NCI-H146 treated with DMSO at 0.1 percent for 48 hours (cell line): ENCODE measurements around the gene TDRD9.

Experiments
- DNase-seq: peaks from one replicate; lab custom pipeline; 2025; ENCODE audit not compliant: unreplicated experiment; lab: John Stamatoyannopoulos, UW

The TDRD9 gene

DNA sequence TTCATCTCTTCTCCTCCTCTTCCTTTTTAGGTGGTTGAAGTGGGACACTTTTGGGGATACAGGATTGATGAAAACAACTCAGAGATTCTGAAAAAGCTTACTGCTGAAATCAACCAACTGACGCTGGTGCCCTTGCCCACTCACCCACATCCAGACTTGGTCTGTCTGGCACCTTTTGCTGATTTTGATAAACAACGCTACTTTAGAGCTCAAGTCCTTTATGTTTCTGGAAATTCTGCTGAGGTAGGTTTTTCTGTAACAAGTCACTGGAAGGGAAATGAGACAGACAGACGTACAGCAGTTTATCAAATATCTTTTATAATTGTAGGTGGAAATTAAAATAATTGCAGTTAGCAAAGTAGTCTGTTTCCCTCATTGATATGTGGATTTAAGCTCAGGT, 97.3 kb downstream of the TDRD9 start:
- DNase-seq = no peak

DNA sequence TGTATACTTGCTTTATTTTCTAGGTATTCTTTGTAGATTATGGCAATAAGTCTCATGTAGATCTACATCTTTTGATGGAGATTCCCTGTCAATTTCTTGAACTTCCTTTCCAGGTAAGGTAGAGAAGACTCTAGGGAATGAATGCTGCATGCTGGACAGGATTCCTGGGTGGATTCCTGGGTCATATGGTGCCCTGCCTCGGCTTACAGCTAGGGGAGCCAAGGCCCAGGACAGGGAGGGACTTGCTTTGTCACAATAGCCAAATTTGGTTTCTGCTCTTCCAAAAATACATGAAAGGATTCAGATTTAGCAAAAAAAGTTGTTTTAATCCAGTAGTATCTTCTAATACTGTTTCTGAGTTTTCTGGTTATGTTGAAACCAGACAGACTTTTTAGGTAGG, 97.8 kb downstream of the TDRD9 start:
- DNase-seq = no peak

DNA sequence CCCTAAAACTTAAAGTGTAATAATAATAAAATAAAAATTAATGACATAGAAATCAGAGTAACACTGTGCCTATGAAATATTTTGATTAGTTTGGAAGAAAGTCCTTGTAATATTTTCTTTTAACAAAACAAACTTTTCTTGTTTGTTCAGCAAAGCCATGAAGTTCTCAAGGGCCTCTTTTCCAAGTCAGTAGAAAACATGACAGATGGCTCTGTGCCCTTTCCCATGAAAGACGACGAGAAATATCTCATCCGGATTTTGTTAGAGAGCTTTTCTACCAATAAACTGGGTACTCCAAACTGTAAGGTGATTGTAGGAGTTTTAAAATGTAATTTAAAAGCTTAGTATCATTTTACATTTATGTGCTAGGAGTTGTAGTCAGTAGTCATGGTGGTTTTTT, 102.7 kb downstream of the TDRD9 start:
- DNase-seq = no peak

DNA sequence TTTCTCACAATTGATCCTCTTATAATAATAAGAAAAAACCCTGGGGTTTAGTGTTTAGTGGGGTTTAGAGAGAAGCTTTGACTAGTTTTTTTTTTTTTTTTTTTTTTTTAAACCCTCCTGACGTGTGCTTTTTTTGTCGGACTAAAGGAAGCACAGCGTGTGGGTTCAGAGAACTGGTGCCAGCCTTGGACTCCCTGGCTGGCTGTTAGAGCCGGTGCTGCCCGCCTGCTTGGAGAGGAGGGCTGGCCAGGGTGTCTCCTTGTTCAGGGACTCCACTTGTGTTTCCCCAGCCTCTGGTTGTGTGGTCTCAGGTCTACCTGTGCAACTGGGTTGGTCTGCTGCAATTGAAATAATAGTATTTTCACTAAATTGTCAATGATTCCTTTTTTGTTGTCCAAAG, 103.1 kb downstream of the TDRD9 start:
- DNase-seq = no peak

DNA sequence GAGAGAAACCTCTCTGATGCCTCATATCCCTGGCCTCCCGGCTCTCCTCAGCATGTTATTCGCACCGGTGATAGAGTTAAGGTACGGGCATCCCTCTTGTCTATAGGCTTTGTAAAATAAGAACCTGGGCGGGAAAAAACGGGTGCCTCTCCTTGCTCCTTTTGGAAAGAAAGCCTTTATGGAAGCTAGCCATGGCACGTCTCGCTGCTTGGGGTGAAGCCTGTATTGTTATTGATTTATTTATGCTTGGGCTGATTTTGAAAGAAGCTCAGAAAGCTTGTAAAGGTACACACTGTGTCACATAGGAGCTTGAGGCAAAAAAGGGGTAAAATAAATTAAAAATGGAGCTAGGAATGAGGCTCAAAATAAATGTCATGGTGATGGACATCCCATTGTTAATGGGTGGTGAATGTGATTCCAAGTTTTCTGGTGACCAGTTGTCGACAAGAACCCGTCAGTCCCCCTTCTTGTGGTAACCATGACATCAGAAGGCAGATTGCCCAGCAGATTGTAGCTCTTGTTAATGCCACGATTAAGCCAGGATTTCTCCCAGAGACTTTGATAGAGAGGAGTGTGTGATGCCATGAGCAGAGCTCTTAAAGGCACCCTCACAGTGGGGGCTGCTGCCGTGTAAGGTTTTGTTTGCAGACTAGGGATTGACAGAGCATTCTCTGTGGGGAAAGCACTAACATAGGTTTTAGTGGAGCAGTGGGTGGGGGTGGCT, 106.9 kb downstream of the TDRD9 start:
- no peak for DNase-seq

DNA sequence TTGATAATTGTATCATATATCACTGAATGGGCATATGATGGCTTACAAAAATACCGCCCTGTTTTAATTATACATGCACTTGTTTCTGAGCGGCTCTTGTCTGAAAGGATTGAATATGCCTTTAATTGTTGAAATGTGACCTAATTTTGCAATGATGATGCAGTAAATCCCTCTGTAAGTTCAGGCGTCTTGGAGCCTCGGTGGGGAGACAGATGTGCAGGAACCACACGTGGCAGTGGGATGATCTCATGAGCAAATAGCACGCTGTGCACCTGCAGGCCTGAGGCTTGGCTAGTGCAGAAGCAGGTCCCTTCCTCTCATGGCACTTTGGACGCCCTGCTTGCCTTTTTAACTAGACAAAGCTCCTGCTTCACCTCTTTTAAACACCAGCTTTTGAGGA, 108.0 kb downstream of the TDRD9 start:
- no peak for DNase-seq

DNA sequence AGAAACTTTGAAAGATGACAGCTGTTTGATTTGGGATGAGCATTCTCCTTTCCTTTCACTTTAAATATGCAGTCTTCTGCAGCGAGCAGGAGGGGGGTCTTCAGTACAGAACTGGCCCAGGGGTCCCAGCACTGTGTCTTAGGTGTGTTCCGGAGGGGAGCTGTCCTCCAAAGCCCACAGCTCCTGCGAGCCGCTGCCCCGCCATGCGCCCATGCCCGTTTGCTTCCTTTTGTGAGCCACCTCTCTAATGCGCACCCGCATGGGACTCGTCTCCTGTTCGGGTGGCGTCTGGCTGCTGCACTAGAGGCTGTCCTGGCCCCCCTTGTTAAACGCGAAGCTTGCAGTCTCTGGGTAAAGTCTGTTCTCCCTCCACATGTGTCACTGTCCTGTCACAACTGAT, 108.8 kb downstream of the TDRD9 start:
- no peak for DNase-seq

DNA sequence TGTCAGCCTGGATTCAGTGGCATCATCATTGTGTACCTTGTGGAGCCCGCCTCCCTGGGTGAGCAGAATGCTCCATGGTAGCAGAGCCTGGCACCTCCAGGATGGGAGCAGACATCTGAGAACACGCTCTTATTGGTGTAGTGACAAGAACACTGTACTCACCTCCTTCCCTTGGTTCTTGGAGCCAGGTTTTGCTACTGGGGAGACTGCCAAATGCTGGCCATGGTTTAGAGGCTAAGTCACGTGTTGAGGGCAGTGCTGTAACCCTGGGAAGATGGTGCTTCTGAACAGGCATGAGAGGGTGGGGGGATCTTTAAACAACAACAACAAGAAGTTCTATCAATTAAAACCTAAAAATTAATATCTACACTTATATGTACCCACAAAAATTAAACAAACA, 109.6 kb downstream of the TDRD9 start:
- DNase-seq = no peak

DNA sequence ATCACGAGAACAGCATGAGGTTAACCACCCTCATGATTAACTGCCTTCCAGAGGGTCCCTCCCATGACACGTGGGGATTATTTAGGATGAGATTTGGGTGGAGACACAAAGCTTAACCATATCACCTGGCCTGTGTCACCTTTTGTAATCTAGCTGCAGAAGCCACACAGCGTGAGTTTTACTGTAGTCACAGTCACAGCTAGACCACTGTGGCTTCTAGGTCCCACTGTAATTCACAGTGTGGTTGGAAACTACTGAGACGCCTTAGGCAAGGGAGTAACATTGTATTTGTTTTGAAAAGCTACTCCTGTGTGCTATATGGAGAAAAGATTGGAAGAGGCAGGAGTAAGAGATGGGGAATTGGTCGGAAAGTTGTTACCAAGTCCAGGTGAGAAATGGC, 111.0 kb downstream of the TDRD9 start:
- no peak for DNase-seq

DNA sequence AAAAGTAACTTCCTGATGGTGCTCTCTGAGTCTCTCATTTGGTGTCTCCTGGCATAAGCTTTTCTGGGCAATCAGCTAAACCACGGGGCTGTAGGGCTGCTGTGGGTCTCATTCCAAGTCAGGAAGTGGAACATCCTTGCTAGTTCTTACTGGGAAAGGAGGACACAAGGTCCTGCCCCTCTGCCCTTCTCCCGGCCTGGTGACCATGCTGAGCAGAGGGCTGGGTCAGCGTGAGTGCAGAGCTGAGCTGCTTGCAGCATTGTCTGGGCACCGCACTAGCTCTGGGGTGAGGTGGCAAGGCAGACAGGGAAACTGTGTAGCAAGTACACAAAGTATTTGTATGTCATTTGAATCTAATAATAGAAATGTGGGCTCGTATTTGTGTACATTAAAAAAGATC, 112.3 kb downstream of the TDRD9 start:
- no peak for DNase-seq

DNA sequence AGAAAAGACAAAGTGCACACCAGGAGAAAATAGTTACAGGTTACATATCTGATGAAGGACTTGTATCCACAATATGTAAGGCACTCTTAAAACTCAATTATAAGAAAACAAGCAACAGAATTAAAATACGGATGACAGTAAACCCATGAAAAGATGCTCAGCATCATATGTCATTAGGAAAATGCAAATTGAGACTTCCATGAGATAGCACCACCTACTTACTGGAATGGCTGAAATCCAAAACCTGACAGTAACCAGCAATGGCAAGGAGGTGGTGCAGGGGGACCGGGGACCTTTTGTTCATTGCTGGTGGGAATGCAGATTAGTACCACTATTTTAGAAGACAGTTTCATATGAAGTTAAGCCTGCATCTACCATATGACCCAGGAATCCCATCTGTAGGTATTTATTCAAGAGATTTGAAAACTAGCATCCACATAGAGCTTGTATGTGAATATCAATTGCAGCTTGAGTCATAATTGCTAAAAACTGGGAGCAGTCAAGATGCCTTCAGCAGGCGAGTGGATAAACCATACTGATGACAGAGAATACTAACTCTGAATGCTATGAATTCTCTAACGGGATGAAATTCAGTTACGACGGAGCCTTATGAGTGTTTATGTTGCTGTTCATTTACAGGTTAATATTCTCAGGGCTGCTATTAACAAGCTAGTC, 113.3 kb downstream of the TDRD9 start:
- no peak for DNase-seq

DNA sequence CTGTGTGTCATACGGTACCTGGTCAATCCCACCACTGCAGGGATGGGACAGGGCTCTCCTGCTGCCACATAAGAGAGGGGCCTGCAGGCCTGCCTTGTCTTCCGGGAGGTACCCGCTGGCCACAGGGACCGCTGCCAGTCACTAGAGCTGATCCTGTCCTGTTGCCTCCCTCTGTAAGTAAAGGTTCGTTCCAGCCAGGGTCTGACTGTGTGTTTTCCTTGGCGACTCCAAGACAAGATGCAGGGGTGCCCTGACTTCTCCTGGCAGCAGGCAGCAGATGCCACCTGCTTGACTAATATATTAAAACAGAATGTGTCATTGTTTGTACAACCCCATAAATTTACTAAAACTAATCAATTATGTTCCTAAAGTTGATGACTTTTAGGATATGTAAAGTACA, 115.8 kb downstream of the TDRD9 start:
- no peak for DNase-seq

DNA sequence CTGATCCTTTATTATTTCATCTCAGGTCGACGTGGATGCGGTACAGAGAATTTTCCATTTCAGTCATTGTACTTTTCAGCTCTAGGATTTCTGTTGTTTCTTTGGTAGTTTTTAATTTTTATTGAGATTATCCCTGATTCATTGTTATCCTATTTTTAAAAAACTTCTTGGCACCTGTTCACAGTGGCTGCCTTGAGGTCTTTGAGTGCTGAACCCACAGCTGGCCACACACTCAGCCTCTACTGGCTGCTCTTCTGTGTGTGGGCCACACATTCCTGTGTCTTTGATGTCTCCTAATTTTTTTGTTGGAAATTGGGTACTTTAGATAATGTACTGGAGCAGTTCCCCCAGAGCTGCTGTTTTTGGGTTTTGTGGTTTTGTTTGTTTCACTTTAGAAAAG, 119.5 kb downstream of the TDRD9 start:
- DNase-seq = no peak

DNA sequence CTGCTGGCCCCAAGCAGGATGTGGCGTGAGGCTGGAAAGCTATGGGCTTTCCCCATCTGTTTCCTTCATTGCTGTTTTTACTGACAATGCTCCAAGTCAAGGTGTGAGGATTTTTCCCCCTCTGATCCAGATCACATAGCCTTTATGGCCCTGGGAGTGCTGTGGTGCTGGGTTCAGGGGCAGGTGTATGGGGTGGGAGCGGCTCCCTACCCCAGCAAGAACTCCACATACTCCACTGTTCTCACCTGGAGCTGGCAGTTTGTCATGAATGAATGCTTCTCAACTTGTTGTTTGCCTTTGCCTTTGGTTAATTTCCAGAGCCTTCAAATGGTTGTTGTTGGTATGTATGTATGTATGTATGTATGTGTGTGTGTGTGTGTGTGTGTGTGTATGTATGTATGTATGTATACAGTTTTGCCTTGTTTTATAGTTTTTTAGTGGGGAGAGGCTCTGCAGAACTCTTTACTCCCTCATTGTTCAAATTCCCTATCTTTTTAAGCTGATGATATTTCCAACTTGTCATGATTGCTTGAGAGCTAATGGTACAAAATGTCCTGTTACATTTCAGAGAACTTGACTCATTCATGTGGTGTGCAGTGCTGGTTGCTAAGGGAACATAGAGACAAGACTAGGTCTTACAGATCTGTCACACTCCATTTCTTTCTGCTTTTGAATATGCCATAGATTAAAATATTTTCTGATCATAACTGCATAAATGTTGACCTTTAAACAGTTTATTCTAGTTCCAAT, 120.7 kb downstream of the TDRD9 start:
- DNase-seq = no peak

DNA sequence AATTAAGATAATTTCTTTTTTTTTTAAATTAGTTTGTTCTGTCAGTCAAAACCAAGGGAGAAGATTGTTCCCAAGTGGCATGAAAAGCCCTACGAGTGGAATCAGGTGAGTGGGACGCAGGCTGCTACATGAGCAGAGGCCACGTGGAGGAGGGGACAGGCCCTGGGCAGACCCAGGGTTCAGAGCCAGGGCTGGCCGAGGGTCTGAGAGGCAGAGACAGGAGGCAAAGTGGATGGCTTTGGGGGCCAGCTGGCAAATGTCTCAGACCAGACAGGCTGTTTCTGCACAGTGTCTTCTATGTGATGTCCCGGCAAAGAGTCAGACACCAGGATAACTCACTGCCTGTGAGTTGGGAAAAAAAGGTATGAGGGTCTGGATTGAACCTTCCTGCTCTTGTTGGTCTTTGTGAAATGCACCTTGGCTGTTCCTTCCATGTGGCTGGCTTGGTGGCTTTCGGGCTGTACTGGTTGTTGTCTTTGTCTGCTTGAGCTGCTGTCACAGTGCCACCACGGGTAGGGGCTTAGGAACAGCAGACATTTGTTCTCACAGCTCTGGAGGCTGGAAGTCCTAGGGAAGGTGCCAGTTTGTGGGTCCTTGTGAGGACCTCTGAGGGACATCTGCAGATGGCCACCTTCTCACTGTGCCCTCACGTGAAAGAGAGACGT, 121.5 kb downstream of the TDRD9 start:
- no peak for DNase-seq

DNA sequence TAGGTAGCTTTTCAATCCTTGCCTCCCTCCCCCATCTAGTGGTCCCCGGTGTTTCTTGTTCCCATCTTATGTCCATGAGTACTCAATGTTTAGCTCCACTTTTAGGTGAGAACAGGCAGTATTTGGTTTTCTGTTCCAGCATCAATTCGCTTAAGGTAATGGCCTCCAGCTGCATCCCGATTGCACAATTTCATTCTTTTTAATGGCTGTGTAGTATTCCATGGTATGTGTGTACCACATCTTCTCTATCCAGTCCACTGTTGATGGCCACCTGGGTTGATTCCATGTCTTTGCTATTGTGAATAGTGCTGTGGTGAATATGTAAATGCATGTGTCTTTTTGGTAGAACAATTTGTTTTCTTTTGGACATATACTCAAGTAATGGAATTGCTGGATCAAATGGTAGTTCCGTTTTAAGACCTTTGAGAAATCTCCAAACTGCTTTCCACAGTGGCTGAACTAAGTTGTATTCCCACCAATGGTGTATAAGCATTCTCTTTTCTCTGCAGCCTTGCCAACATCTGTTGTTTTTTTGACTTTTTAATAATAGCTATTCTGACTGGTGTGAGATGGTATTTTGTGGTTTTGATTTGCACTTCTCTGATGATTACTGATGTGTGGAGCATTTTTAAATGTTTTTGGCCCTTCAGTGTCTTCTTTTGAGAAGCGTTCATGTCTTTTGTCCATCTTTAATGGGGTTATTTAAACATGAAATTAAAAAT, 123.0 kb downstream of the TDRD9 start:
- no peak for DNase-seq

DNA sequence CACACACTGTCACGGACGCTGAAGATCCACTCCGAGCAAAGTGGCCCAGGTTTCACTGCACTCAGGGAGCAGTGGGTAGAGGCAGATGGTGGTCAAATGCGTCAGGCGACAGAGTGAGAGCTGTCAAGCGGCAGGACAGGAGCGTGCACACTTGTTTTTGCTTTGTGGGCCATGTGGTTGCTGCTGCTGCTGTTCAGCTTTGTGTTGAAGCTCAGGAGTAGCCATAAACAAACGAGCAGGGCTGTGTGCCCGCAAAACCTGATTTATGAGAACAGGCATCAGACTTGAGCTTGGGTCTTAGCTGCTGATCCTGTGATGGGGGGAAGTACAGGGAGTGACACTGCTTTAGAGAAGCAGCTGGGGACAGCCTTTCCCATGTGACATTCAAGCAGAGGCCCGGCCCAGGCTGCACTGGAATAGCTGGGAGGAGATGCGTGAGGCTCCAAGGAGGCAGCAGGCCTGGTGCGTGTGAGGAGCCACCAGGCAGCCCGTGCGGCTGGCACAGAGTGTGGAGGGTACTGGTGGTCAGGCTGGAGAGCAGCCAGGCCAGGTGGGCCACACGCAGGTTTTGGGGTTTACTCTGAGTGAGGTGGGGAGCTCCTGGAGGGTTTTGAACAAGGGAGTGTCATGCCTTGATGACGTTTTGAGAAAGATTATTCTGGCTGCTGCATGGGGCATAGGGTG, 126.1 kb downstream of the TDRD9 start:
- DNase-seq = no peak

DNA sequence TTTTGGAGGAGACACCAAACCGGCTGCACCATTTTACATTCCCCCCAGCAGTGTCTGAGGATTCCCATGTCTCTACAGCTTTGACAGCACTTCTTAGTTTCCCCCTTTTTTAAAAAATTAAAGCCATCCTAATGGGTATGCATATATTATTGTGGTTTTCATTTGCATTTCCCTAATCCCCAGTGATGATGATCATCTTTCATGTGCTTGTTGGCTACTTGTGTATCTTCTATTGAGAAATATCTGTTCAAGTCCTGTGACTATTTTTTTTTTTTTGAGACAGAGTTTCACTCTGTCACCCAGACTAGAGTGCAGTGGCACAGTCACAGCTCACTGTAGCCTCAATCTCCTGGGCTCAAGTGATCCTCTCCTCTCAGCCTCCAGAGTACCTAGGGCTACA, 134.0 kb downstream of the TDRD9 start:
- no peak for DNase-seq

DNA sequence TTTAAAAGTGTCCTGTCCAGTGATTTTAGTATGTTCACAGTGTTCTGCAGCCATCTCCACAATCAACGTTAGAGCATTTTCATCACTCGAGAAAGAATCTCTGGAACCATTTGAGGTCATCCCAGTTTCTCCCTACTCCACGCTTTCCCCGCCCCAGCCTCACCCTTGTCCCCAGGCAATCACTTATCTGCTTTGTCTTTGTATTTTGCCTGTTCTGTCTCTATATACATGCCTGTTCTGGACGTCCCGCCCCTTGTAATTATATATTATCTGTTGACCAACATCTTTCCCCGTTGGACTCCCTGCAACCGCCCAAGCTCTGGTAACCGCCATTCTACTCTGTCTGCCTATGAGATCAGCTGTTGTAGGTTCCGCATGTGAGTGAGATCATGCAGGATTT, 135.7 kb downstream of the TDRD9 start:
- DNase-seq = no peak

DNA sequence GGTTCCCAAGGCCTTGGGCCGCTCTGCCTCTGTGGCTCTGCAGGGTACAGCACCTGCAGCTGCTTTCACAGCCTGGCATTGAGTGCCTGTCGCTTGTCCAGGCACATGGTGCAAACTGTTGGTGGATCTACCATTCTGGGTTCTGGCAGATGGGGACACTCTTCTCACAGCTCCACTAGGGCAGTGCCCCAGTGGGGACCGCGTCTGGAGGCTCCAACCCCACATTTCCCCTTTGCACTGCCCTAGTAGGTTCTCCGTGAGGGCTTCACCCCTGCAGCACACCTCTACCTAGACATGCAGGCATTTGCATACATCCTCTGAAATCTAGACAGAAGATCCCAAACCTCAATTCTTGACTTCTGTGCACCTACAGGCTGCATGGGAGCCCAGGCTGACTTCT, 138.0 kb downstream of the TDRD9 start:
- no peak for DNase-seq
